HCT116 (cell line): ENCODE measurements around the gene NEUROD1. TPM values are rescaled to one million over a fixed set of nuclear protein-coding genes. Genes with fewer than 3 reads are reported as not detected.

Source experiments
- ATAC-seq: fragments of 200-7000 bp; cut with Tn5 transposase; 2 replicates; pipeline ENCODE4 v1.9.1; 2020; ENCODE audit warnings: mild to moderate bottlenecking, moderate library complexity
- BruUV-seq: library from RNA; stranded (reverse); fragments of 400-500 nt; replicated peaks from 2 replicates; lab custom pipeline; 2021; lab: Mats Ljungman, UMichigan
- CTCF ChIA-PET: fragments of 300-600 bp; sonication (Branson Sonifier 250); formaldehyde crosslinking; loops from one replicate; lab custom pipeline; 2021; ENCODE audit warnings: antibody characterized with exemption; lab: Charles Lee
- POLR2A ChIA-PET: fragments of 300-600, 350-600 bp; sonication (Branson Sonifier 250); formaldehyde crosslinking; loops from one replicate; lab custom pipeline; 2021; ENCODE audit warnings: antibody characterized with exemption; lab: Charles Lee
- RAD21 ChIA-PET, 2 experiments: fragments of 300-600 bp; sonication (Branson Sonifier 250); formaldehyde crosslinking; loops; one replicate each; lab custom pipeline; 2023; ENCODE audit warnings: low total read pairs in 2 of 2; ENCODE audit not compliant: uncharacterized antibody in 2 of 2, unreplicated experiment in 2 of 2, low non-redundant PET in 1 of 2; lab: Charles Lee
- DNase-seq: peaks from one replicate; pipeline ENCODE4 v3.0.0-alpha.2; 2010; ENCODE audit warnings: low read depth, low spot score
- H2AFZ ChIP-seq: fragments of 200-600 bp; shearing (Covaris generic), sonication (generic); 2 replicates; pipeline ENCODE4 v1.6.1; 2017; ENCODE audit warnings: low read depth, mixed run types, mixed read lengths, antibody characterized with exemption, low read length; ENCODE audit not compliant: poor library complexity, severe bottlenecking
- H3K27ac ChIP-seq: 2 replicates; pipeline ENCODE4 v1.5.1; 2012; ENCODE audit warnings: low read depth, low read length
- H3K27me3 ChIP-seq: fragments of 200-600 bp; sonication (generic); 2 replicates; pipeline ENCODE4 v1.6.1; 2016; ENCODE audit warnings: mixed run types, low read length, mixed read lengths; ENCODE audit not compliant: insufficient read depth
- H3K36me3 ChIP-seq, 2 experiments: fragments of 200-500 bp in 1 of 2; fragments of 200-600 bp in 1 of 2; sonication (Bioruptor generic) in 1 of 2; sonication (generic) in 1 of 2; 2 replicates each; pipeline versions ENCODE4 v1.5.1 to v1.6.1; 2014 to 2016; ENCODE audit warnings: low read length in 2 of 2, inconsistent platforms in 1 of 2, mixed read lengths in 1 of 2, mixed run types in 1 of 2; ENCODE audit not compliant: insufficient read depth in 2 of 2, control insufficient read depth in 1 of 2
- H3K4me1 ChIP-seq, 2 experiments: fragments of 200-600 bp in 1 of 2; sonication (generic) in 1 of 2; 2 replicates each; pipeline versions ENCODE4 v1.5.1 to v1.6.1; 2012 to 2017; ENCODE audit warnings: low read length in 2 of 2, inconsistent platforms in 1 of 2, mild to moderate bottlenecking in 1 of 2, mixed read lengths in 1 of 2, mixed run types in 1 of 2, moderate library complexity in 1 of 2; ENCODE audit not compliant: insufficient read depth in 2 of 2, control insufficient read depth in 1 of 2
- H3K4me2 ChIP-seq: fragments of 200-600 bp; sonication (generic); 2 replicates; pipeline ENCODE4 v1.6.1; 2017; ENCODE audit warnings: mixed run types, low read length, mixed read lengths
- H3K4me3 ChIP-seq, 2 experiments: fragments of 200-600 bp in 1 of 2; sonication (generic) in 1 of 2; replicated peaks in 1 of 2; 2 replicates each; pipeline ENCODE4 v1.5.1; 2011 to 2016; ENCODE audit warnings: low read length in 2 of 2, control low read depth in 1 of 2, low read depth in 1 of 2, mild to moderate bottlenecking in 1 of 2, mixed read lengths in 1 of 2, mixed run types in 1 of 2
- H3K79me2 ChIP-seq: fragments of 200-600 bp; sonication (generic); 2 replicates; pipeline ENCODE4 v1.6.1; 2017; ENCODE audit warnings: mild to moderate bottlenecking, mixed run types, low read length, moderate library complexity, mixed read lengths; ENCODE audit not compliant: insufficient read depth
- H3K9ac ChIP-seq: fragments of 200-600 bp; sonication (generic); 2 replicates; pipeline ENCODE4 v1.6.1; 2016; ENCODE audit warnings: low read length, mixed read lengths
- H3K9me2 ChIP-seq: fragments of 200-600 bp; sonication (generic), shearing (Covaris generic); 2 replicates; pipeline ENCODE4 v1.6.1; 2017; ENCODE audit warnings: mixed run types, mild to moderate bottlenecking, moderate library complexity; ENCODE audit not compliant: insufficient read depth
- H3K9me3 ChIP-seq, 2 experiments: fragments of 200-500 bp in 1 of 2; fragments of 200-600 bp in 1 of 2; sonication (Bioruptor generic) in 1 of 2; sonication (generic) in 1 of 2; 2 replicates each; pipeline ENCODE4 v1.6.1; 2014 to 2017; ENCODE audit warnings: low read length in 2 of 2, mixed read lengths in 2 of 2, inconsistent platforms in 1 of 2, low read depth in 1 of 2, mild to moderate bottlenecking in 1 of 2, mixed run types in 1 of 2, moderate library complexity in 1 of 2; ENCODE audit not compliant: control insufficient read depth in 1 of 2, insufficient read depth in 1 of 2
- H4K20me1 ChIP-seq: fragments of 200-600 bp; sonication (generic), shearing (Covaris generic); 2 replicates; pipeline ENCODE4 v1.6.1; 2017; ENCODE audit warnings: mixed run types, mild to moderate bottlenecking, moderate library complexity; ENCODE audit not compliant: insufficient read depth
- EGR1 ChIP-seq: IDR thresholded peaks from 2 replicates; pipeline ENCODE4 v1.6.1; 2012; ENCODE audit warnings: low read depth
- ELF1 ChIP-seq: IDR thresholded peaks from 2 replicates; pipeline ENCODE4 v1.6.1; 2012; ENCODE audit warnings: low read depth, borderline replicate concordance
- JUND ChIP-seq: IDR thresholded peaks from 2 replicates; pipeline ENCODE4 v1.6.1; 2012
- POLR2A ChIP-seq: IDR thresholded peaks from 2 replicates; pipeline ENCODE4 v1.7.0; 2011; ENCODE audit warnings: borderline replicate concordance; ENCODE audit not compliant: insufficient read depth, insufficient read length; ENCODE audit errors: extremely low read depth
- RAD21 ChIP-seq: IDR thresholded peaks from 2 replicates; pipeline ENCODE4 v1.6.1; 2012; ENCODE audit warnings: low read depth, mild to moderate bottlenecking
- SIN3A ChIP-seq: IDR thresholded peaks from 2 replicates; pipeline ENCODE4 v1.6.1; 2012; ENCODE audit warnings: low read depth
- TCF7L2 ChIP-seq: IDR thresholded peaks from 2 replicates; pipeline ENCODE4 v1.7.0; 2011; ENCODE audit warnings: borderline replicate concordance, inconsistent platforms; ENCODE audit not compliant: insufficient read depth, insufficient read length; ENCODE audit errors: extremely low read depth
- intact Hi-C: fragments of 100-400 bp; cut with micrococcal nuclease; formaldehyde crosslinking; loops from 2 replicates; pipeline ENCODE4 v1.10.0; 2022
- total RNA-seq: library from RNA; stranded (reverse); gene quantifications from one replicate; pipeline ENCODE4 v1.2.1, GENCODE V29; 2021; ENCODE audit not compliant: unreplicated experiment
- TF ChIP-seq, protein P1 (sequence below): IDR thresholded peaks from 2 replicates; pipeline ENCODE4 v1.6.1; 2012
- TF ChIP-seq, protein P2 (sequence below): IDR thresholded peaks from 2 replicates; pipeline ENCODE4 v1.6.1; 2012; ENCODE audit warnings: low read depth

Gene NEUROD1
- total RNA-seq, 1 experiment from 2014 or later: not detected

DNA sequence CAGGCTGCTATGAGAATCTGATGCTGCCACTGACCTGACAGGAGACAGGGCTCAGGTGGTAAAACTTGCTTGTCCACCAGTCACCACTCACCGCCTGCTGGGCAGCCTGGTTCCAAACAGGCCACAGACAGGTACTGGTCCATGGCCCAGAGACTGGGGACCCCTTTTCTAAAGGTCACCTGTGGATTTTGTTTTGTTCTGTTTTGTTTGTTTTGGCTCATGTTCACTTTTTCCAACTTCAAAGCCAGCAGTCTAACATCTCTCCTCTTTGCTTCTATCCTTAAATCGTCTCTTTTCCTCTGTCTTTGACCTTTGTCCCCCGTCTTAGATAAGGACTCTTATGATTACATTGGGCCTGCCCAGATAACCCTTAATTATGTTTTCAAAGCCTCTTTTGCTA, 20.1 kb downstream of the NEUROD1 start:
- Histone ChIP-seq H3K9me3 (no peaks in the 10 kb centered on the region; a peak in 1 of 4 replicates), H3K27me3 (no peaks in the 10 kb centered on the region), H3K4me3 (no peak overlapping the region), H3K9me2 (no peaks in the 10 kb centered on the region), H4K20me1 (no peaks in the 10 kb centered on the region), H2AFZ (no peak overlapping the region), H3K79me2 (no peaks in the 10 kb centered on the region), H3K36me3 (no peaks in the 10 kb centered on the region), H3K4me2 (no peak overlapping the region), H3K9ac (no peak overlapping the region), H3K27ac (no peak overlapping the region), H3K4me1 (peaks cover 3 to 7% of the 10 kb centered on the region in 2 experiments; a peak in 2 of 4 replicates)
- RAD21 ChIA-PET: no interaction called here
- no peak for DNase-seq
- no peak for ATAC-seq
- CTCF ChIA-PET: no interaction called here
- no peak for TF ChIP-seq POLR2A
- TF ChIP-seq ELF1: no peak
- TF ChIP-seq, protein P1, sequence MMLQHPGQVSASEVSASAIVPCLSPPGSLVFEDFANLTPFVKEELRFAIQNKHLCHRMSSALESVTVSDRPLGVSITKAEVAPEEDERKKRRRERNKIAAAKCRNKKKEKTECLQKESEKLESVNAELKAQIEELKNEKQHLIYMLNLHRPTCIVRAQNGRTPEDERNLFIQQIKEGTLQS: no peak
- no peak for TF ChIP-seq RAD21
- no peak for TF ChIP-seq JUND
- TF ChIP-seq SIN3A: no peak
- TF ChIP-seq TCF7L2: no peak
- TF ChIP-seq, protein P2, sequence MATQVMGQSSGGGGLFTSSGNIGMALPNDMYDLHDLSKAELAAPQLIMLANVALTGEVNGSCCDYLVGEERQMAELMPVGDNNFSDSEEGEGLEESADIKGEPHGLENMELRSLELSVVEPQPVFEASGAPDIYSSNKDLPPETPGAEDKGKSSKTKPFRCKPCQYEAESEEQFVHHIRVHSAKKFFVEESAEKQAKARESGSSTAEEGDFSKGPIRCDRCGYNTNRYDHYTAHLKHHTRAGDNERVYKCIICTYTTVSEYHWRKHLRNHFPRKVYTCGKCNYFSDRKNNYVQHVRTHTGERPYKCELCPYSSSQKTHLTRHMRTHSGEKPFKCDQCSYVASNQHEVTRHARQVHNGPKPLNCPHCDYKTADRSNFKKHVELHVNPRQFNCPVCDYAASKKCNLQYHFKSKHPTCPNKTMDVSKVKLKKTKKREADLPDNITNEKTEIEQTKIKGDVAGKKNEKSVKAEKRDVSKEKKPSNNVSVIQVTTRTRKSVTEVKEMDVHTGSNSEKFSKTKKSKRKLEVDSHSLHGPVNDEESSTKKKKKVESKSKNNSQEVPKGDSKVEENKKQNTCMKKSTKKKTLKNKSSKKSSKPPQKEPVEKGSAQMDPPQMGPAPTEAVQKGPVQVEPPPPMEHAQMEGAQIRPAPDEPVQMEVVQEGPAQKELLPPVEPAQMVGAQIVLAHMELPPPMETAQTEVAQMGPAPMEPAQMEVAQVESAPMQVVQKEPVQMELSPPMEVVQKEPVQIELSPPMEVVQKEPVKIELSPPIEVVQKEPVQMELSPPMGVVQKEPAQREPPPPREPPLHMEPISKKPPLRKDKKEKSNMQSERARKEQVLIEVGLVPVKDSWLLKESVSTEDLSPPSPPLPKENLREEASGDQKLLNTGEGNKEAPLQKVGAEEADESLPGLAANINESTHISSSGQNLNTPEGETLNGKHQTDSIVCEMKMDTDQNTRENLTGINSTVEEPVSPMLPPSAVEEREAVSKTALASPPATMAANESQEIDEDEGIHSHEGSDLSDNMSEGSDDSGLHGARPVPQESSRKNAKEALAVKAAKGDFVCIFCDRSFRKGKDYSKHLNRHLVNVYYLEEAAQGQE: no peak
- TF ChIP-seq EGR1: no peak
- no TSS peak for BruUV-seq
- POLR2A ChIA-PET: no interaction called here
- intact Hi-C loops: no loop called here
